ENCODE results near the gene EFCAB12.

Gene EFCAB12

GRCh38 chr3:129360171-129360611, 68.2 kb downstream of the EFCAB12 start:
- Mint-ChIP-seq H3K4me1 (peaks cover 3% of the 10 kb centered on the region), H3K27ac (no peak overlapping the region), H3K9me3 (no peaks in the 10 kb centered on the region), H3K36me3 (no peaks in the 10 kb centered on the region), H3K4me3 (no peak overlapping the region)
- DNase-seq (ENCODE audit: low spot score in 2 of 2) (no peak), ATAC-seq (peak; percentile 11)

- Mint-ChIP-seq H3K36me3 (no peaks in the 10 kb centered on the region), H3K9me3 (no peaks in the 10 kb centered on the region), H3K4me1 (no peaks in the 10 kb centered on the region), H3K27ac (no peak overlapping the region), H3K4me3 (no peak overlapping the region)
- ATAC-seq (no peak), DNase-seq (ENCODE audit: low spot score in 2 of 2) (no peak)
Measured at GRCh38 chr3:129358772-129359371, 69.6 kb downstream of the EFCAB12 start.

- DNase-seq (ENCODE audit: low spot score in 2 of 2) (no peak), ATAC-seq (no peak)
- Mint-ChIP-seq H3K4me1 (no peaks in the 10 kb centered on the region), H3K27ac (no peak overlapping the region), H3K4me3 (no peak overlapping the region), H3K9me3 (no peaks in the 10 kb centered on the region), H3K36me3 (no peaks in the 10 kb centered on the region)
Measured at GRCh38 chr3:129358177-129358771, 70.2 kb downstream of the EFCAB12 start.

GRCh38 chr3:129357616-129358015, 70.8 kb downstream of the EFCAB12 start:
- Mint-ChIP-seq H3K4me1 (no peaks in the 10 kb centered on the region), H3K36me3 (no peaks in the 10 kb centered on the region), H3K27ac (peak overlapping the region; percentile 23), H3K9me3 (no peaks in the 10 kb centered on the region), H3K4me3 (no peak overlapping the region)
- DNase-seq (ENCODE audit: low spot score in 2 of 2) (no peak), ATAC-seq (no peak)

GRCh38 chr3:129356756-129357425, 71.5 kb downstream of the EFCAB12 start:
- Mint-ChIP-seq H3K9me3 (no peaks in the 10 kb centered on the region), H3K27ac (no peak overlapping the region), H3K4me1 (no peaks in the 10 kb centered on the region), H3K36me3 (no peaks in the 10 kb centered on the region), H3K4me3 (no peak overlapping the region)
- DNase-seq (ENCODE audit: low spot score in 2 of 2) = no peak
- ATAC-seq = peak; percentile 19

GRCh38 chr3:129353589-129353941, 74.9 kb downstream of the EFCAB12 start:
- ATAC-seq = no peak
- Mint-ChIP-seq H3K9me3 (no peaks in the 10 kb centered on the region), H3K4me3 (no peak overlapping the region), H3K27ac (peak overlapping the region; percentile 5), H3K4me1 (no peaks in the 10 kb centered on the region), H3K36me3 (no peaks in the 10 kb centered on the region)
- DNase-seq (ENCODE audit: low spot score in 2 of 2) = no peak

GRCh38 chr3:129352650-129353588, 75.5 kb downstream of the EFCAB12 start:
- H3K27ac Mint-ChIP-seq = peak overlapping the region; percentile 5
- H3K9me3 Mint-ChIP-seq = no peaks in the 10 kb centered on the region
- no peak overlapping the region for H3K4me3 Mint-ChIP-seq
- ATAC-seq (no peak), DNase-seq (ENCODE audit: low spot score in 2 of 2) (no peak)
- no peaks in the 10 kb centered on the region for H3K36me3 Mint-ChIP-seq
- no peaks in the 10 kb centered on the region for H3K4me1 Mint-ChIP-seq

GRCh38 chr3:129352045-129352444, 76.4 kb downstream of the EFCAB12 start:
- Mint-ChIP-seq H3K9me3 (no peaks in the 10 kb centered on the region), H3K36me3 (no peaks in the 10 kb centered on the region), H3K4me1 (peaks cover 2% of the 10 kb centered on the region), H3K27ac (no peak overlapping the region), H3K4me3 (no peak overlapping the region)
- DNase-seq (ENCODE audit: low spot score in 2 of 2) = no peak
- ATAC-seq = peak; percentile 34

Measured in stimulated activated effector memory CD8-positive, alpha-beta T cell treated with anti-CD3 and anti-CD28 coated beads, Interleukin-12 subunit alpha, Interleukin-12 subunit beta, amount 100 ng/mL, for 72 hours (primary cell).